Sigmoid colon (tissue), 7 donors: ENCODE data around the gene PTCH1. TPM values are rescaled to one million over a fixed set of nuclear protein-coding genes. Genes with fewer than 3 reads are reported as not detected.
A peak's percentile ranks its signal among the peaks of the same experiment; 100 is the strongest.

Source experiments
- DNase-seq: peaks from one replicate; pipeline ENCODE4 v3.0.0-alpha.2; 2019
- H3K27ac ChIP-seq, 4 donors: fragments of 200-600 bp; sonication (generic); one replicate each; pipeline ENCODE4 v1.5.1; 2016 to 2019; ENCODE audit warnings: mild to moderate bottlenecking in 1 of 4
- H3K27me3 ChIP-seq, 3 donors: fragments of 200-600 bp; sonication (generic); one replicate each; pipeline ENCODE4 v1.5.1; 2019; ENCODE audit warnings: mild to moderate bottlenecking in 1 of 3
- H3K36me3 ChIP-seq, 4 donors: fragments of 200-600 bp; sonication (generic); one replicate each; pipeline ENCODE4 v1.5.1; 2016 to 2019
- H3K4me1 ChIP-seq, 4 donors: fragments of 200-600 bp; sonication (generic); one replicate each; pipeline ENCODE4 v1.5.1; 2017 to 2019
- H3K4me3 ChIP-seq, 4 donors: fragments of 200-600 bp; sonication (generic); one replicate each; pipeline ENCODE4 v1.5.1; 2017 to 2019; ENCODE audit warnings: mild to moderate bottlenecking in 2 of 4, moderate library complexity in 1 of 4
- H3K9me3 ChIP-seq, 4 donors: fragments of 200-600 bp in 3 of 4; sonication (generic) in 3 of 4; one replicate each; pipeline versions ENCODE4 v1.5.1 to v1.6.1; 2013 to 2019
- EP300 ChIP-seq, 4 donors: sonication (generic); formaldehyde crosslinking; IDR thresholded peaks; one replicate each; pipeline ENCODE4 v1.6.1; 2017; ENCODE audit warnings: antibody characterized with exemption in 4 of 4
- POLR2A ChIP-seq, 2 donors: fragments of 450-650 bp; IDR thresholded peaks; one replicate each; pipeline ENCODE4 v1.6.1; 2016; ENCODE audit warnings: antibody characterized with exemption in 2 of 2, mild to moderate bottlenecking in 2 of 2, moderate library complexity in 2 of 2
- POLR2AphosphoS5 ChIP-seq, 4 donors: sonication (generic); formaldehyde crosslinking; IDR thresholded peaks; one replicate each; pipeline ENCODE4 v1.6.1; 2017; ENCODE audit warnings: antibody characterized with exemption in 4 of 4
- WGBS, 2 donors: extraction: QIAGEN DNeasy Blood & Tissue Kit; methylation state at CpG; one replicate each; pipeline ENCODE4 v1.1.7; 2013; 5-methylcytosine and 5-hydroxymethylcytosine counted together
- intact Hi-C: fragments of 100-400 bp; cut with DNase I; formaldehyde crosslinking; loops from one replicate; pipeline ENCODE4 v1.15.1; 2023
- polyA plus RNA-seq, 3 donors: library from polyadenylated mRNA; stranded (reverse); fragments of 200-250 nt; gene quantifications; one replicate each; pipeline ENCODE4 v1.2.3, GENCODE V29; 2013
- total RNA-seq, 4 donors: library from RNA; depleted of rRNA; stranded (reverse); fragments of >200 nt; gene quantifications; one replicate each; pipeline ENCODE4 v1.1.0, GENCODE V29; 2016
- TF ChIP-seq, protein P1 (sequence below), 4 experiments: fragments of 450-650 bp in 3 of 4; fragments of 200-600 bp in 1 of 4; IDR thresholded peaks; one replicate each; pipeline ENCODE4 v1.5.1; 2016 to 2019; ENCODE audit warnings: antibody characterized with exemption in 4 of 4, mild to moderate bottlenecking in 3 of 4, moderate library complexity in 2 of 4
- donor health status: healthy with polysubstance abuse.
- donor health status: Bipolar disorder and iron deficiency.
- donor health status: healthy.

PTCH1 gene
- total and polyA plus RNA-seq, 7 donors: 2.3 to 10.7 (median 7.2) TPM

DNA sequence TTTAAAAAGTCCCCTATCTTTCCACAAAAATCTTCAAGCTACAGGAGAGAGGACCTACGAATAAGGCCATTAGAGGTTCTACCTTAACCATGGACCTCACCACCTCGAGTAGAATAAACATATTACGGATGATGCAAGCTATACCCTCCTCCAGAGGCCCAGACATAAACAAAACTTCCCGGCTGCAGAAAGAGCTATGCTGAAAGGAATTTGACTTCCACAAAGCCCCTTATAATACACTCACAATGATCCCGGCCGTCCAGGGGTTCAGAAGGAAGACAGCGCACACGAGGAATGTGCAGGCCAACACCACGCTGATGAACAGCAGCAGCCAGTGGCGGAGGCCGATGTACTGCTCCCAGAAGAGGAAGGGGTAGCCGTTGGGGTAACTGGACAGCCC is 59.0 kb downstream of the PTCH1 start:
- Histone ChIP-seq H3K4me1 (peaks cover 0 to 53% (median 51%) of the 10 kb centered on the region in 4 donors), H3K9me3 (no peaks in the 10 kb centered on the region), H3K27ac (peak overlapping the region in 3 of 4 donors; percentile 65 to 79 (median 73)), H3K27me3 (no peaks in the 10 kb centered on the region), H3K4me3 (no peak overlapping the region), H3K36me3 (peaks cover 0 to 20% (median 2%) of the 10 kb centered on the region in 4 donors)
- 80 to 82% methylated on average over 12 of the region's 12 CpGs for WGBS, 2 donors
- TF ChIP-seq, protein P1, sequence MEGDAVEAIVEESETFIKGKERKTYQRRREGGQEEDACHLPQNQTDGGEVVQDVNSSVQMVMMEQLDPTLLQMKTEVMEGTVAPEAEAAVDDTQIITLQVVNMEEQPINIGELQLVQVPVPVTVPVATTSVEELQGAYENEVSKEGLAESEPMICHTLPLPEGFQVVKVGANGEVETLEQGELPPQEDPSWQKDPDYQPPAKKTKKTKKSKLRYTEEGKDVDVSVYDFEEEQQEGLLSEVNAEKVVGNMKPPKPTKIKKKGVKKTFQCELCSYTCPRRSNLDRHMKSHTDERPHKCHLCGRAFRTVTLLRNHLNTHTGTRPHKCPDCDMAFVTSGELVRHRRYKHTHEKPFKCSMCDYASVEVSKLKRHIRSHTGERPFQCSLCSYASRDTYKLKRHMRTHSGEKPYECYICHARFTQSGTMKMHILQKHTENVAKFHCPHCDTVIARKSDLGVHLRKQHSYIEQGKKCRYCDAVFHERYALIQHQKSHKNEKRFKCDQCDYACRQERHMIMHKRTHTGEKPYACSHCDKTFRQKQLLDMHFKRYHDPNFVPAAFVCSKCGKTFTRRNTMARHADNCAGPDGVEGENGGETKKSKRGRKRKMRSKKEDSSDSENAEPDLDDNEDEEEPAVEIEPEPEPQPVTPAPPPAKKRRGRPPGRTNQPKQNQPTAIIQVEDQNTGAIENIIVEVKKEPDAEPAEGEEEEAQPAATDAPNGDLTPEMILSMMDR (IDR thresholded peaks at IDR 0.05): no peak
- no peak for DNase-seq
- intact Hi-C loops: loop anchor here (2.0 kb wide), 1 partner anchor 49 kb away; no protein-coding TSS in a partner anchor

DNA sequence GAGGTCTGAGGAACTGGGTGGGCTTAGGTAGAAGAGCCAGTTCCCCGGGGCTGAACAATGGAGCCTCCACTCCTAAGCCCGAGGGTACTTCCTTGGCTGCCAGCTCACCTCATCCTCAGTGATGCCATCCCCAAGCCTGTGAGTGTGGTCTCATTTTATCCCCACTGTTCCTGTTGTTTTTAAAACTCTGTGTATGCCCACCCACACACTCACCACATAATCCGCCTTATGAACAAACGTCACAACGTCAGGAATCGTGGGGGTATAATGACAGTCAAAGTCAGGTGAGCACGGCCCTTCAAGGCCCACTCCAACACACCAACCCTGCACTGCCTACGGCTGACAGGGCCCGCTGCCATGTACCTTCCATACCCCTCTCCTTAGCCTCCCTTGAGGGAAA is 61.1 kb downstream of the PTCH1 start:
- H3K9me3 ChIP-seq: no peaks in the 10 kb centered on the region
- peaks cover 0 to 20% (median 2%) of the 10 kb centered on the region in 4 donors for H3K36me3 ChIP-seq
- no peak overlapping the region for H3K27ac ChIP-seq
- peaks cover 0 to 42% (median 39%) of the 10 kb centered on the region in 4 donors for H3K4me1 ChIP-seq
- intact Hi-C loops: no loop called here
- no peak overlapping the region for H3K4me3 ChIP-seq
- WGBS, 2 donors: 89 to 92% methylated on average over 9 of the region's 9 CpGs
- no peaks in the 10 kb centered on the region for H3K27me3 ChIP-seq
- DNase-seq: no peak
- TF ChIP-seq POLR2A (IDR thresholded peaks at IDR 0.05): no peak
- TF ChIP-seq EP300 (IDR thresholded peaks at IDR 0.05): no peak
- TF ChIP-seq, protein P1 (IDR thresholded peaks at IDR 0.05): no peak
- TF ChIP-seq POLR2AphosphoS5 (IDR thresholded peaks at IDR 0.05): no peak

DNA sequence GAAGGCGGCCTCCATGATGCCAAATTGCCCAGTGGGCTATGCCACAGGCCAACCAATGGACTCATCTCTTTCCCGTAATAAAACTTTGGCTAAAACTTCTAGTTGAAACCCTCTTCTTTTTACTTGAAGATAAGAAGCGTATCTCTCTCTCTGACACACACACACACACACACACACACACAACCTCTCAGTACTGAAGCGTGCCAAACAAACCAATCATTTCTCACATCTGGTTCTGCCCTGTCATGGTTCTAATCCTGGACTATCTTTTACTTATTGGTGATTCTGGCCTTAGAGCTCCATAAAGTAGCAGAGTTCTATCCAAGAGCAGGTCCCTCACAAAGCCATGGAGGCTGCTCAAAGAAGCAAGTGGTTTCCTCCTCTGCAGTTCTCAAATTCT is 64.6 kb downstream of the PTCH1 start:
- intact Hi-C loops: loop anchor here (5.0 kb wide), 1 partner anchor 110 kb away; no protein-coding TSS in a partner anchor
- H3K27me3 ChIP-seq: no peaks in the 10 kb centered on the region
- peaks cover 0 to 29% (median 5%) of the 10 kb centered on the region in 4 donors for H3K36me3 ChIP-seq
- H3K4me3 ChIP-seq: no peak overlapping the region
- WGBS, 2 donors: 92 to 93% methylated on average over 4 of the region's 4 CpGs
- H3K9me3 ChIP-seq: no peaks in the 10 kb centered on the region
- peaks cover 0 to 31% (median 26%) of the 10 kb centered on the region in 4 donors for H3K4me1 ChIP-seq
- DNase-seq: no peak
- TF ChIP-seq, protein P1 (IDR thresholded peaks at IDR 0.05): no peak
- TF ChIP-seq POLR2AphosphoS5 (IDR thresholded peaks at IDR 0.05) (no peak), POLR2A (IDR thresholded peaks at IDR 0.05) (no peak)
- peak overlapping the region in 1 of 4 donors; percentile 71 for H3K27ac ChIP-seq

DNA sequence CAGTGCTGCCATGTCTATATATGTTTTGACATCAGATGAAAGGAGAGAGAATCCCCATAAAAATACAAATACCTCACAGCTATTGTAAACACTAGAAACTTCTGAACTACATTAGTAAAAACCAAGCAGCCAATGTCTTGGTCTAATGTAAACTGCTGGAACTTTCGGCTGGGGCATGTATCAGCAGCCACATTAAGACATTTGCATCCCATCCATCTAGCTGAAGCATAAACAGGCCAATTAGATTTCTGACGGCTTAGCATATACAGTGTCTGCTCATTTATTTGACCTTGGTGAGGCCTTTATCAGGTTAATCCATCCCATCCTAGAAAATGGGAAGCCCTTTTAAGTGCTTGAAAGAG is 65.7 kb downstream of the PTCH1 start:
- Histone ChIP-seq H3K27ac (peak overlapping the region in 3 of 4 donors; percentile 67 to 72 (median 71)), H3K36me3 (peaks cover 0 to 31% (median 9%) of the 10 kb centered on the region in 4 donors), H3K9me3 (no peaks in the 10 kb centered on the region), H3K4me3 (no peak overlapping the region), H3K27me3 (no peaks in the 10 kb centered on the region), H3K4me1 (peaks cover 0 to 32% (median 27%) of the 10 kb centered on the region in 4 donors)
- 80 to 85% methylated on average over 2 of the region's 2 CpGs for WGBS, 2 donors
- intact Hi-C loops: loop anchor here (5.0 kb wide), 1 partner anchor 109 kb away; no protein-coding TSS in a partner anchor
- TF ChIP-seq POLR2AphosphoS5 (IDR thresholded peaks at IDR 0.05): no peak
- no peak for TF ChIP-seq POLR2A (IDR thresholded peaks at IDR 0.05)
- no peak for TF ChIP-seq EP300 (IDR thresholded peaks at IDR 0.05)
- TF ChIP-seq, protein P1 (IDR thresholded peaks at IDR 0.05): no peak
- no peak for DNase-seq
